Parathyroid adenoma (tissue), 2 donors: ENCODE data around the gene CIAPIN1.
"Not testable (repeated sequence)": the region's sequence is repeated elsewhere in the genome, so short reads cannot be mapped to it uniquely, and the experiment has no call there.

Source experiments
- H2AFZ ChIP-seq: fragments of 300-600 bp; sonication (generic); one replicate; pipeline ENCODE4 v1.7.0; 2017; ENCODE audit warnings: antibody characterized with exemption, mild to moderate bottlenecking
- H3K27ac ChIP-seq: fragments of 300-600 bp; sonication (generic); one replicate; pipeline ENCODE4 v1.7.0; 2017
- H3K27me3 ChIP-seq: fragments of 300-600 bp; sonication (generic); one replicate; pipeline ENCODE4 v1.7.0; 2017; ENCODE audit warnings: low read length; ENCODE audit not compliant: control insufficient read depth, insufficient read depth
- H3K36me3 ChIP-seq: fragments of 300-600 bp; sonication (generic); one replicate; pipeline ENCODE4 v1.7.0; 2017; ENCODE audit warnings: low read length; ENCODE audit not compliant: control insufficient read depth, insufficient read depth
- H3K4me1 ChIP-seq: fragments of 300-600 bp; sonication (generic); one replicate; pipeline ENCODE4 v1.7.0; 2017; ENCODE audit warnings: control low read depth
- H3K4me2 ChIP-seq: fragments of 300-600 bp; sonication (generic); one replicate; pipeline ENCODE4 v1.7.0; 2017; ENCODE audit warnings: low read length
- H3K4me3 ChIP-seq: fragments of 300-600 bp; sonication (generic); one replicate; pipeline ENCODE4 v1.7.0; 2017; ENCODE audit warnings: low read depth, low read length
- H3K79me2 ChIP-seq: fragments of 300-600 bp; sonication (generic); one replicate; pipeline ENCODE4 v1.7.0; 2017; ENCODE audit warnings: control low read depth
- H3K9ac ChIP-seq: fragments of 300-600 bp; sonication (generic); one replicate; pipeline ENCODE4 v1.7.0; 2017; ENCODE audit warnings: mild to moderate bottlenecking
- H3K9me3 ChIP-seq: fragments of 300-600 bp; sonication (generic); one replicate; pipeline ENCODE4 v1.7.0; 2017; ENCODE audit warnings: low read length; ENCODE audit not compliant: control insufficient read depth
- TF ChIP-seq, protein P1 (sequence below): fragments of 300-600 bp; sonication (generic); IDR thresholded peaks from one replicate; pipeline ENCODE4 v1.7.0; 2017; ENCODE audit warnings: antibody characterized with exemption, mild to moderate bottlenecking
- donor health status: primary hyperparathyroidism.

The CIAPIN1 gene

DNA sequence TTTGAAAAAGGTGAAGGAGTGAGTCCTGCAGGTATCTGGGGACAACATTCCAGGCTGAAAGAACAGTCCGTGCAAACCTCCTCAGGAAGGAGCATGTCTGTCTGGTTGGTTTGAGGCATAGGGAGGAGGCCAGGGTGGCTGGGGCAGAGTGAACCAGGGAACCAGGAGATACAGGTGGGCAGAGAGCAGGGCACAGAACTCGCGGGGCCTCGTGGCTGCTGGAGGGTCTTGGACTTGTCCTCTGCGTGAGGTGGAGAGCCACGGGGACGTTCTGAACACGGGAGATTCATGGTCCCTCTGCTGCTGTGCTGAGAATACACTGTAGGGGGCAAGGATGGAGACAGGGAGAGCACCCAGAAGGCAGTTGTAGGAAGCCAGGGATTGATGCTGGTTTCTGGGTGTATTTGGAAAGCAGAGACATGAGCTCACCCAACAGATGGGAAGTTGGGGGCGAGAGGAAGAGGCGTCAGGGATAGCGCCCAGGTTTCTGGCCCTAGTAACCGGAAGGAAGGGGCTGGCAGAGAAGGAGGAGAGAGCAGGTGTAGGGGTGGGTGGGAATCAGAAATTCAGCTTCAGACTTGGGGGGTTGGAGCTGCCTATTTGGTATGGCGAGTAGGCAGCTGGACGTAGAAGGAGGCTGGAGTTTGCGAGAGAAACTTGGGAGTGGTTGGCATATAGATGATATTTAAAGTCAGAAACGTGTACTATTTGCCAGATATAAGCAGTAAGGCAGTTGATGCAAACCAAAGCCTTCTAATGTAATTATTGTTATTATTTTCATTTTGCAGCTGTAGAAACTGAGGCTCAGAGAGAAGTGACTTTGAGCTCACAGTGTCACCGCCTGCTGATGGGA lies 43.0 kb downstream of the CIAPIN1 start, which contains the start of gene CCL17:
CCL17 (plus strand) TSS at position 803 of the 853 bp plus-strand sequence. CDS start 9,166 bp downstream, outside the sequence.
- Histone ChIP-seq H3K4me2 (no peak within 1 kb of the TSS), H3K27me3 (no peaks in the 10 kb centered on the region), H3K9me3 (no peaks in the 10 kb centered on the region), H3K9ac (no peak within 1 kb of the TSS), H3K4me1 (no peaks in the 10 kb centered on the region), H3K79me2 (no peaks in the 10 kb centered on the region), H3K4me3 (no peak within 1 kb of the TSS), H3K36me3 (no peaks in the 10 kb centered on the region), H2AFZ (no peak within 1 kb of the TSS), H3K27ac (no peak within 1 kb of the TSS)
- TF ChIP-seq, protein P1, sequence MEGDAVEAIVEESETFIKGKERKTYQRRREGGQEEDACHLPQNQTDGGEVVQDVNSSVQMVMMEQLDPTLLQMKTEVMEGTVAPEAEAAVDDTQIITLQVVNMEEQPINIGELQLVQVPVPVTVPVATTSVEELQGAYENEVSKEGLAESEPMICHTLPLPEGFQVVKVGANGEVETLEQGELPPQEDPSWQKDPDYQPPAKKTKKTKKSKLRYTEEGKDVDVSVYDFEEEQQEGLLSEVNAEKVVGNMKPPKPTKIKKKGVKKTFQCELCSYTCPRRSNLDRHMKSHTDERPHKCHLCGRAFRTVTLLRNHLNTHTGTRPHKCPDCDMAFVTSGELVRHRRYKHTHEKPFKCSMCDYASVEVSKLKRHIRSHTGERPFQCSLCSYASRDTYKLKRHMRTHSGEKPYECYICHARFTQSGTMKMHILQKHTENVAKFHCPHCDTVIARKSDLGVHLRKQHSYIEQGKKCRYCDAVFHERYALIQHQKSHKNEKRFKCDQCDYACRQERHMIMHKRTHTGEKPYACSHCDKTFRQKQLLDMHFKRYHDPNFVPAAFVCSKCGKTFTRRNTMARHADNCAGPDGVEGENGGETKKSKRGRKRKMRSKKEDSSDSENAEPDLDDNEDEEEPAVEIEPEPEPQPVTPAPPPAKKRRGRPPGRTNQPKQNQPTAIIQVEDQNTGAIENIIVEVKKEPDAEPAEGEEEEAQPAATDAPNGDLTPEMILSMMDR, result no peak

DNA sequence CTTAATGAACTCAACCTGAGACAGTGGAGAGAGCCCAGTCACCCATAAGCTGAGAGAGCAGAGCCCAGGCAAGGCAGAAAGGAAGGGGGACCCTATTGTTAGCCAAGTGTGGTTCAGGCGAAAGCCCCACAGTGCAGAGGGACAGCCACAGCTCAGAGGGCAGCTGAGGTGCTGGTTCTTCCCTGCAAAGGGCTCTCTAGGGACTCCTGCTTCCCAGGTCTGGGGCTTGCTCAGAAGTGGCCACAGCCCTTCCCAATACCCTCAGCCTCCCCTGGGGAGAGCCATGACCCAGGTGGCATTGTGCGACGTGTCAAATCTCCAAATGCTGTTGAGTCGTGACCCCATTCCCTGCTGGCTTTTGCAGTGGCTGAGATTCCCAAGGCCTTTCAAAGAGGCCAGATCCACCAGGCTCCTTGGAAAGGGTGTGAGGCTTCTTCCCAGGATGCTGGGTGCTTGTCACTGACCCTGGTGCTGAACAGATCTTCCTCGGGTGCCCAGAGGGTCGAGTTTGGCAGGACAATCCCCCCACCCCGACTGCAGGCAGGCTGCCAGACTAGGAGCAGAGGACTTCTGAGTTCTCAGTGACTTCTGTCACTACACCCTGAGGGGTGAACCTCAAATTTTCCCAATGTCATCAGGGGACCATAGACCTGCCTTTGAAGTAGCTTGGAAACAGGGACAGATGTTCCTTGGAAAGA lies 45.1 kb downstream of the CIAPIN1 start:
- no peak overlapping the region for H3K4me3 ChIP-seq
- H3K4me2 ChIP-seq, result no peak overlapping the region
- H3K79me2 ChIP-seq, result no peaks in the 10 kb centered on the region
- no peak overlapping the region for H3K27ac ChIP-seq
- TF ChIP-seq, protein P1, result no peak
- no peak overlapping the region for H3K9ac ChIP-seq
- no peaks in the 10 kb centered on the region for H3K9me3 ChIP-seq
- no peak overlapping the region for H2AFZ ChIP-seq
- no peaks in the 10 kb centered on the region for H3K36me3 ChIP-seq
- H3K27me3 ChIP-seq, result no peaks in the 10 kb centered on the region
- H3K4me1 ChIP-seq, result no peaks in the 10 kb centered on the region

DNA sequence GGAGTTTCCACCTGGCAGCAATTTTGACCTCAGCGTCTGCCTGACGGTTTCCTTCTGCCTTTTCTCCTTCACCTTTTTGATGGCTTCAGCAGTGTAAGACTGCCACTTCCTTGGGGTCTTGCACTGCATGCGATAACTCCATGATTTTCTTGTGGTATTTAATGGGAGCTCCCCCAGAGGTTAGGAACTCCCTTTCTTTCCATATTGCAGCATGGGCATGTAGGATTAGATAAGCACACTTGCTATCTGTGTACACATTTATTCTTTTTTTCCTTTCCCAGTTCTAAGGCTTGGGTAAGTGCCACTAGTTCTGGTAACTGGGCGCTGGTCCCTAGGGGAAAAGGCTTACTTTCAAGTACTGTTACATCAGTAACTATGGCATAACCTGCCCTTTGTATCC lies 49.7 kb downstream of the CIAPIN1 start:
- H3K4me3 ChIP-seq, H3K4me1 ChIP-seq, H3K9me3 ChIP-seq, H2AFZ ChIP-seq, H3K79me2 ChIP-seq, H3K27me3 ChIP-seq, H3K4me2 ChIP-seq, H3K36me3 ChIP-seq, H3K9ac ChIP-seq, H3K27ac ChIP-seq: not testable (repeated sequence)

DNA sequence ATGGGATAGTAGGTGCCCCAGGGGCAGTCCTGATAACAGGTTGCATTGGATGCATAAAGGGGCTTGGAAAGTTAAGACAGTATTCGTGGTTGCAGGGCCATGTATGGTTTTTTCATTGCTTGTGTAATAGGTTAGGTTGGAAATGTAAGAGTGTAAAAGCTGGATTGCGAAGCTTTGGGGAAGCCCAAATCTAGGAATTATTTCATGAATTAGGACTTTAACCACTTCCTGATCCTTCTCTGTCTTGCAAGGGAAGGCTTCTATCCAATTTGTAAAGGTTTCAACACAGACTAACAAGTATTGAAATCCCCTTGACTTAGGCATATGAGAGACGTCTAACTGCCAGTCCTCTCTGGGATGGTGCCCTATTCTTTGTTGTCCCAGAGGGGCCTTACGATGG lies 50.4 kb downstream of the CIAPIN1 start:
- no peak overlapping the region for H3K9ac ChIP-seq
- no peak overlapping the region for H3K4me2 ChIP-seq
- H3K9me3 ChIP-seq, result no peaks in the 10 kb centered on the region
- no peak overlapping the region for H3K27ac ChIP-seq
- no peaks in the 10 kb centered on the region for H3K79me2 ChIP-seq
- no peaks in the 10 kb centered on the region for H3K27me3 ChIP-seq
- no peak overlapping the region for H3K4me3 ChIP-seq
- no peaks in the 10 kb centered on the region for H3K36me3 ChIP-seq
- TF ChIP-seq, protein P1, result no peak
- H3K4me1 ChIP-seq, result peaks cover 9% of the 10 kb centered on the region
- no peak overlapping the region for H2AFZ ChIP-seq

DNA sequence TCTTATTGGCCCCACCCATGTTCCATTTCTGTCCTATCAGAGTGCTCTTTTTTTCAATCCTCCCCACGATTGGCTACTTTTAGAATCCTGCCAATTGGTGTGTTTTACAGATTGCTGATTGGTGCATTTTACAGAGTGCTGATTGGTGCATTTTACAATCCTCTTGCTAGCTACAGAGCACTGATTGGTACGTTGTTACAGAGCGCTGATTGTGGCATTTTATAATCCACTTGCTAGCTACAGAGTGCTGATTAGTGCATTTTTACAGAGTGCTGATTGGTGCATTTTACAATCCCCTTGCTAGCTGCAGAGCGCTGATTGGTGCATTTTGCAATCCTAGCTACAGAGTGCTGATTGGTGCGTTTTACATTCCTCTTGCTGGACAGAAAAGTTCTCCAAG lies 52.2 kb downstream of the CIAPIN1 start:
- H3K27ac ChIP-seq, result no peak overlapping the region
- TF ChIP-seq, protein P1, result no peak
- H3K9ac ChIP-seq, result no peak overlapping the region

More for the DNA sequence above, 52.2 kb downstream of the CIAPIN1 start:
- no peak overlapping the region for H2AFZ ChIP-seq
- no peaks in the 10 kb centered on the region for H3K9me3 ChIP-seq
- peaks cover 9% of the 10 kb centered on the region for H3K4me1 ChIP-seq
- H3K4me2 ChIP-seq, result no peak overlapping the region
- H3K36me3 ChIP-seq, result no peaks in the 10 kb centered on the region
- H3K79me2 ChIP-seq, result no peaks in the 10 kb centered on the region
- no peak overlapping the region for H3K4me3 ChIP-seq
- H3K27me3 ChIP-seq, result no peaks in the 10 kb centered on the region
